ACHN (cell line): ENCODE measurements around the gene ZBTB48.
"Not testable (repeated sequence)": the region's sequence is repeated elsewhere in the genome, so short reads cannot be mapped to it uniquely, and the experiment has no call there.

Source experiments
- DNase-seq: peaks from one replicate; pipeline ENCODE4 v3.0.0-alpha.2; 2015
- in situ Hi-C: cut with HindIII; loops from 2 replicates; pipeline ENCODE4 v1.10.0; 2017; ENCODE audit warnings: low sequenced_read_pairs, low pct_ligation_motif_present, low pct_unique_long_range_greater_than_20kb

Gene ZBTB48

GRCh38 chr1:6579374-6580118 lies at the start of gene ZBTB48:
TSS of gene ZBTB48 (plus strand) at chr1:6579994. CDS start at chr1:6580610, 616 bp downstream.
- peak; percentile 95 for DNase-seq
- in situ Hi-C loops, result no loop called here

- DNase-seq, result no peak
- in situ Hi-C loops, result no loop called here
Measured at GRCh38 chr1:6530504-6531160, 49.2 kb upstream of the ZBTB48 start.

- in situ Hi-C loops, result no loop called here
- no peak for DNase-seq
Measured at GRCh38 chr1:6531996-6532395, 47.8 kb upstream of the ZBTB48 start.

- no peak for DNase-seq
- in situ Hi-C loops, result no loop called here
Measured at GRCh38 chr1:6534248-6534822, 45.5 kb upstream of the ZBTB48 start.

- no peak for DNase-seq
- in situ Hi-C loops, result no loop called here
Measured at GRCh38 chr1:6535214-6535613, 44.6 kb upstream of the ZBTB48 start.

- no peak for DNase-seq
Measured at GRCh38 chr1:6536291-6536690, 43.5 kb upstream of the ZBTB48 start.

GRCh38 chr1:6538956-6539355 lies 40.8 kb upstream of the ZBTB48 start:
- in situ Hi-C loops, result no loop called here
- no peak for DNase-seq

More at GRCh38 chr1:6536291-6536690, 43.5 kb upstream of the ZBTB48 start:
- in situ Hi-C loops, result no loop called here

GRCh38 chr1:6544831-6545230 lies 35.0 kb upstream of the ZBTB48 start:
- in situ Hi-C loops, result no loop called here

GRCh38 chr1:6545276-6546112 lies 34.3 kb upstream of the ZBTB48 start:
- DNase-seq, result no peak
- in situ Hi-C loops, result no loop called here

More at GRCh38 chr1:6544831-6545230, 35.0 kb upstream of the ZBTB48 start:
- DNase-seq, result no peak

- in situ Hi-C loops, result no loop called here
- no peak for DNase-seq
Measured at GRCh38 chr1:6546326-6546725, 33.5 kb upstream of the ZBTB48 start.

GRCh38 chr1:6547301-6547700 lies 32.5 kb upstream of the ZBTB48 start:
- in situ Hi-C loops, result no loop called here
- DNase-seq, result no peak

GRCh38 chr1:6554031-6554906 lies 25.5 kb upstream of the ZBTB48 start, which contains the start of gene NOL9:
TSS of gene NOL9 (minus strand) at chr1:6554513. CDS start at chr1:6554502, 11 bp downstream.
- peak; percentile 89 for DNase-seq
- in situ Hi-C loops, result no loop called here

GRCh38 chr1:6554907-6555778 lies 24.7 kb upstream of the ZBTB48 start, which contains the start of gene TAS1R1:
TSS of gene TAS1R1 (plus strand) at chr1:6555307. CDS start at chr1:6555374, 67 bp downstream.
- no peak for DNase-seq
- in situ Hi-C loops, result no loop called here

GRCh38 chr1:6557597-6557996 lies 22.2 kb upstream of the ZBTB48 start:
- in situ Hi-C loops, result no loop called here
- no peak for DNase-seq

- DNase-seq, in situ Hi-C loops: not testable (repeated sequence)
Measured at GRCh38 chr1:6559161-6559560, 20.6 kb upstream of the ZBTB48 start.

- DNase-seq, result no peak
Measured at GRCh38 chr1:6560267-6560666, 19.5 kb upstream of the ZBTB48 start.

GRCh38 chr1:6569033-6569432 lies 10.8 kb upstream of the ZBTB48 start:
- DNase-seq, result no peak
- in situ Hi-C loops, result no loop called here

More at GRCh38 chr1:6560267-6560666, 19.5 kb upstream of the ZBTB48 start:
- in situ Hi-C loops, result no loop called here
